Left ventricle myocardium inferior (tissue), 1 donor: Measurements from ENCODE around the gene CLCN5. TPM values are rescaled to one million over a fixed set of nuclear protein-coding genes. Genes with fewer than 3 reads are reported as not detected.

ENCODE experiments used
- DNase-seq: peaks from one replicate; pipeline ENCODE4 v3.0.0-alpha.2; 2020
- H3K27ac ChIP-seq: fragments of 200-600 bp; replicated peaks from 2 replicates; pipeline ENCODE4 v1.8.0; 2021
- H3K27me3 ChIP-seq: fragments of 200-600 bp; 2 replicates; pipeline ENCODE4 v1.8.0; 2021; ENCODE audit warnings: low read depth
- H3K36me3 ChIP-seq: fragments of 200-600 bp; 2 replicates; pipeline ENCODE4 v1.8.0; 2021
- H3K4me1 ChIP-seq: fragments of 200-600 bp; 2 replicates; pipeline ENCODE4 v1.8.0; 2021
- H3K4me3 ChIP-seq: fragments of 200-600 bp; 2 replicates; pipeline ENCODE4 v1.8.0; 2021; ENCODE audit warnings: mild to moderate bottlenecking, moderate library complexity
- H3K9me3 ChIP-seq: fragments of 200-600 bp; replicated peaks from 2 replicates; pipeline ENCODE4 v1.8.0; 2021
- CTCF ChIP-seq: fragments of 200-600 bp; IDR thresholded peaks from 2 replicates; pipeline ENCODE4 v1.8.0; 2021; ENCODE audit warnings: antibody characterized with exemption, mild to moderate bottlenecking, borderline replicate concordance
- intact Hi-C: fragments of 100-400 bp; cut with micrococcal nuclease; formaldehyde crosslinking; loops from one replicate; pipeline ENCODE4 v1.11.0; 2022
- total RNA-seq: library from RNA; stranded (reverse); fragmentation: NEBNext Ultra II Directional; extraction: Animal tissue kit (Norgen Biotek cat#: 25700); gene quantifications from one replicate; pipeline ENCODE4 v1.2.1, GENCODE V29; 2021
- donor health status: DM: no; HTN: yes; CAD: no; lungs with severe emphysema.

Gene CLCN5
- total RNA-seq, 1 donor from 2014 or later: 1.7 TPM

GRCh38 chrX:50097071-50097470 lies 174.7 kb downstream of the CLCN5 start:
- H3K27ac ChIP-seq: no peak overlapping the region
- intact Hi-C loops: no loop called here
- no peak for TF ChIP-seq CTCF
- H3K27me3 ChIP-seq: no peaks in the 10 kb centered on the region
- no peaks in the 10 kb centered on the region for H3K4me1 ChIP-seq
- H3K9me3 ChIP-seq: no peaks in the 10 kb centered on the region
- H3K36me3 ChIP-seq: no peaks in the 10 kb centered on the region
- H3K4me3 ChIP-seq: no peak overlapping the region
- DNase-seq: no peak

- Histone ChIP-seq H3K4me3 (no peak overlapping the region), H3K4me1 (no peaks in the 10 kb centered on the region), H3K36me3 (no peaks in the 10 kb centered on the region), H3K27ac (no peak overlapping the region), H3K27me3 (no peaks in the 10 kb centered on the region), H3K9me3 (no peaks in the 10 kb centered on the region)
- intact Hi-C loops: no loop called here
- no peak for DNase-seq
- no peak for TF ChIP-seq CTCF
Measured at GRCh38 chrX:50098241-50098640, 175.8 kb downstream of the CLCN5 start.

- DNase-seq: no peak
- no peak overlapping the region for H3K4me3 ChIP-seq
- no peaks in the 10 kb centered on the region for H3K9me3 ChIP-seq
- intact Hi-C loops: no loop called here
- no peaks in the 10 kb centered on the region for H3K36me3 ChIP-seq
- no peak for TF ChIP-seq CTCF
- H3K4me1 ChIP-seq: no peaks in the 10 kb centered on the region
- no peaks in the 10 kb centered on the region for H3K27me3 ChIP-seq
- H3K27ac ChIP-seq: no peak overlapping the region
Measured at GRCh38 chrX:50098749-50099148, 176.4 kb downstream of the CLCN5 start.

GRCh38 chrX:50099331-50099730 lies 176.9 kb downstream of the CLCN5 start:
- TF ChIP-seq CTCF: no peak
- no peak overlapping the region for H3K27ac ChIP-seq
- intact Hi-C loops: no loop called here

GRCh38 chrX:50100188-50100587 lies 177.8 kb downstream of the CLCN5 start:
- H3K4me3 ChIP-seq: no peak overlapping the region
- no peak for DNase-seq
- no peak overlapping the region for H3K27ac ChIP-seq
- no peaks in the 10 kb centered on the region for H3K27me3 ChIP-seq
- intact Hi-C loops: no loop called here
- H3K4me1 ChIP-seq: no peaks in the 10 kb centered on the region
- TF ChIP-seq CTCF: peak; percentile 44
- H3K9me3 ChIP-seq: no peaks in the 10 kb centered on the region
- no peaks in the 10 kb centered on the region for H3K36me3 ChIP-seq

More at GRCh38 chrX:50099331-50099730, 176.9 kb downstream of the CLCN5 start:
- DNase-seq: no peak
- no peaks in the 10 kb centered on the region for H3K9me3 ChIP-seq
- no peaks in the 10 kb centered on the region for H3K27me3 ChIP-seq
- no peaks in the 10 kb centered on the region for H3K36me3 ChIP-seq
- no peaks in the 10 kb centered on the region for H3K4me1 ChIP-seq
- H3K4me3 ChIP-seq: no peak overlapping the region

- no peaks in the 10 kb centered on the region for H3K9me3 ChIP-seq
- H3K27ac ChIP-seq: no peak overlapping the region
- no peaks in the 10 kb centered on the region for H3K4me1 ChIP-seq
- intact Hi-C loops: no loop called here
- DNase-seq: no peak
- no peak overlapping the region for H3K4me3 ChIP-seq
- no peaks in the 10 kb centered on the region for H3K27me3 ChIP-seq
- H3K36me3 ChIP-seq: no peaks in the 10 kb centered on the region
- TF ChIP-seq CTCF: no peak
Measured at GRCh38 chrX:50103176-50103575, 180.8 kb downstream of the CLCN5 start.
